Endothelial cell of umbilical vein (primary cell): ENCODE data around the gene MEF2A. TPM values are rescaled to one million over a fixed set of nuclear protein-coding genes. Genes with fewer than 3 reads are reported as not detected.

Experiments used
- BruUV-seq: library from RNA; stranded (reverse); fragments of 400-500 nt; replicated peaks from 2 replicates; lab custom pipeline; 2021; lab: Mats Ljungman, UMichigan
- CTCF ChIA-PET: fragments of 300-600, 350-600 bp; sonication (Branson Sonifier 250); formaldehyde crosslinking; loops from one replicate; lab custom pipeline; 2021; ENCODE audit warnings: antibody characterized with exemption, inconsistent platforms; lab: Charles Lee
- POLR2A ChIA-PET: fragments of 300-600, 350-600 bp; sonication (Branson Sonifier 250); formaldehyde crosslinking; loops from one replicate; lab custom pipeline; 2021; ENCODE audit warnings: antibody characterized with exemption, inconsistent platforms; lab: Charles Lee
- DNase-seq: peaks from one replicate; pipeline ENCODE4 v3.0.0-alpha.2; 2011; ENCODE audit warnings: low read depth, low spot score
- FAIRE-seq: peaks from 2 replicates; lab custom pipeline; 2011; peaks lifted over from hg19 to GRCh38; lab: Jason Lieb, UNC
- H2AFZ ChIP-seq: 2 replicates; pipeline ENCODE4 v1.6.0; 2012; ENCODE audit warnings: low read depth, low read length, control low read depth, inconsistent platforms
- H3K27ac ChIP-seq: 2 replicates; pipeline ENCODE4 v1.5.1; 2011; ENCODE audit warnings: low read depth, mild to moderate bottlenecking, control low read depth, low read length, moderate library complexity; ENCODE audit not compliant: insufficient read depth
- H3K27me3 ChIP-seq, 2 experiments: 2 replicates each; pipeline versions ENCODE4 v1.6.0 to v1.6.1; 2011; ENCODE audit warnings: low read length in 2 of 2, mixed read lengths in 1 of 2; ENCODE audit not compliant: control insufficient read depth in 2 of 2, insufficient read depth in 2 of 2
- H3K36me3 ChIP-seq, 2 experiments: 2 replicates in 1 of 2; 3 replicates in 1 of 2; pipeline ENCODE4 v1.5.1; 2011; ENCODE audit warnings: low read length in 2 of 2, mild to moderate bottlenecking in 1 of 2, moderate library complexity in 1 of 2; ENCODE audit not compliant: control insufficient read depth in 2 of 2, insufficient read depth in 2 of 2; ENCODE audit errors: extremely low read depth in 1 of 2
- H3K4me1 ChIP-seq: 3 replicates; pipeline ENCODE4 v1.5.1; 2011; ENCODE audit warnings: mild to moderate bottlenecking, low read length; ENCODE audit not compliant: control insufficient read depth, insufficient read depth; ENCODE audit errors: extremely low read depth
- H3K4me2 ChIP-seq: 2 replicates; pipeline ENCODE4 v1.6.1; 2011; ENCODE audit warnings: low read length, control low read depth, mixed read lengths; ENCODE audit not compliant: insufficient read depth
- H3K4me3 ChIP-seq, 3 experiments: fragments of 200-600 bp in 1 of 3; sonication (generic), shearing (Covaris generic) in 1 of 3; replicated peaks in 1 of 3; 2 replicates each; pipeline ENCODE4 v1.5.1; 2011 to 2016; ENCODE audit warnings: control low read depth in 3 of 3, low read length in 3 of 3, mild to moderate bottlenecking in 2 of 3, inconsistent platforms in 1 of 3, low read depth in 1 of 3, moderate library complexity in 1 of 3; ENCODE audit not compliant: insufficient read depth in 1 of 3
- H3K79me2 ChIP-seq: 2 replicates; pipeline ENCODE4 v1.6.0; 2012; ENCODE audit warnings: low read length, inconsistent platforms; ENCODE audit not compliant: control insufficient read depth, insufficient read depth
- H3K9ac ChIP-seq: replicated peaks from 2 replicates; pipeline ENCODE3; 2011; ENCODE audit warnings: low read length, control low read depth; ENCODE audit not compliant: insufficient read depth; ENCODE audit errors: extremely low read depth
- H3K9me1 ChIP-seq: replicated peaks from 3 replicates; pipeline ENCODE4 v1.6.0; 2011; ENCODE audit warnings: mild to moderate bottlenecking, low read length; ENCODE audit not compliant: control insufficient read depth, insufficient read depth; ENCODE audit errors: extremely low read depth
- H3K9me3 ChIP-seq: replicated peaks from 2 replicates; pipeline ENCODE4 v1.5.1; 2012; ENCODE audit warnings: low read length, inconsistent platforms; ENCODE audit not compliant: control insufficient read depth, insufficient read depth
- H4K20me1 ChIP-seq: replicated peaks from 2 replicates; pipeline ENCODE3; 2011; ENCODE audit warnings: mild to moderate bottlenecking, low read length; ENCODE audit not compliant: control insufficient read depth, insufficient read depth; ENCODE audit errors: extremely low read depth
- EZH2 ChIP-seq: IDR thresholded peaks from 2 replicates; pipeline ENCODE4 v1.6.1; 2012; ENCODE audit warnings: borderline replicate concordance, low read depth, mild to moderate bottlenecking, moderate library complexity, low read length, inconsistent platforms; ENCODE audit not compliant: severe bottlenecking
- FOS ChIP-seq: IDR thresholded peaks from 2 replicates; pipeline ENCODE4 v1.6.1; 2011; ENCODE audit warnings: mild to moderate bottlenecking, low read length, moderate library complexity, borderline replicate concordance; ENCODE audit not compliant: insufficient read depth
- MYC ChIP-seq: IDR thresholded peaks from one replicate; pipeline ENCODE4 v1.6.1; 2011; ENCODE audit warnings: mild to moderate bottlenecking, low read depth, low read length
- POLR2A ChIP-seq: IDR thresholded peaks from 2 replicates; pipeline ENCODE4 v1.6.1; 2012; ENCODE audit warnings: low read depth, mild to moderate bottlenecking, control low read depth, low read length
- dilution Hi-C: fragments of 300-500 bp; cut with MboI; formaldehyde crosslinking; loops from one replicate; pipeline ENCODE4 v1.15.0; 2019; ENCODE audit warnings: low sequenced_read_pairs; ENCODE audit not compliant: extremely low pct_ligation_motif_present
- intact Hi-C: fragments of 100-400 bp; cut with micrococcal nuclease; formaldehyde crosslinking; loops from one replicate; pipeline ENCODE4 v1.10.0; 2022
- polyA plus RNA-seq, 4 experiments: library from polyadenylated mRNA; depleted of rRNA in 3 of 4; stranded (reverse) in 3 of 4; unstranded in 1 of 4; fragments of >200 nt; gene quantifications; 2 replicates each; pipeline versions ENCODE4 v1.2.1 to v1.2.3, GENCODE V29; 2011 to 2012; ENCODE audit warnings: missing spikeins in 1 of 4
- total RNA-seq: library from RNA; stranded (reverse); gene quantifications from 2 replicates; pipeline ENCODE4 v1.2.3, GENCODE V29; 2021
- TF ChIP-seq, protein P1 (sequence below): IDR thresholded peaks from 2 replicates; pipeline ENCODE4 v1.6.1; 2011; ENCODE audit not compliant: insufficient read depth, insufficient read length
- TF ChIP-seq, protein P2 (sequence below), 2 donors: IDR thresholded peaks; 1 replicate in 1 of 2; 2 replicates in 1 of 2; pipeline ENCODE4 v1.5.1; 2011; ENCODE audit warnings: low read length in 2 of 2, mild to moderate bottlenecking in 2 of 2, moderate library complexity in 2 of 2, control low read depth in 1 of 2, inconsistent platforms in 1 of 2, low read depth in 1 of 2; ENCODE audit not compliant: insufficient read depth in 1 of 2; ENCODE audit errors: extremely low read depth in 1 of 2

The MEF2A gene
- total and polyA plus RNA-seq, 2 donors (not counting 3 experiments of a cell fraction or from before 2014, with no cell fraction given): 38.0 to 45.3 TPM

DNA sequence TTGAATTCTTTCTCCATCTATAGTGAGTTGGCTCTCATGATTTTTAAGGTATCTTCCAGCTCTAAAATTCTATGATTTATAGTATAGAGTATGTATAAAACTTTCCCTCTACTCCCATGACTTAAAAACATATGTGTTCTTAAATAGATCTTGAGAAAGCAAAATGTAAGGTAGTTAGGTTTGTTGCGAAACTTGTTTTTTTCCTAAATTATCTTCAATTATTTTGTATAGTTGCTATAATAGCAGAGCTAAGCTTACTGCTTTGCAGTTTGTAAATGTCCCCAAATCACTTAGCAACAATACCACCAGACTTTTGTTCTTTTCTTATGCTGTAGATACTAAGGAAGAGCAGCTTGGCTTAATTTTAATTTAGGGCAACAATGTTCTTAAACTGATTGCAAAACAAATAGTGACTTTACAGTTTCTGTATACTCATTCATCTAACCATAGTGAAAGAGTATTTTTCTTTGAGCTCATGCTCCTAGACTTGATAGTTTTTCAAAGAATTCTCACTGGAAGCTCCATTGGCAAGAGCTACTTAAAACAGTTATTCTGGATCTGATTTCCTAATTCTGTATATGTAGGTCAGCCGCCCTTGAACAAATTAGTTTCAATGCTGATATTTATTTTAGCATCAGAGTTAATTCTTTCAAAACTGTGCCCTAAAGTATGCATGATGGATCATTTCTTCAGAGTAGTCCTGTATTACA is 106.3 kb downstream of the MEF2A start:
- TF ChIP-seq FOS: no peak
- TF ChIP-seq MYC: no peak
- no peak for TF ChIP-seq POLR2A
- TF ChIP-seq, protein P1, sequence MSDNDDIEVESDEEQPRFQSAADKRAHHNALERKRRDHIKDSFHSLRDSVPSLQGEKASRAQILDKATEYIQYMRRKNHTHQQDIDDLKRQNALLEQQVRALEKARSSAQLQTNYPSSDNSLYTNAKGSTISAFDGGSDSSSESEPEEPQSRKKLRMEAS: no peak
- no peak for TF ChIP-seq EZH2
- TF ChIP-seq, protein P2, sequence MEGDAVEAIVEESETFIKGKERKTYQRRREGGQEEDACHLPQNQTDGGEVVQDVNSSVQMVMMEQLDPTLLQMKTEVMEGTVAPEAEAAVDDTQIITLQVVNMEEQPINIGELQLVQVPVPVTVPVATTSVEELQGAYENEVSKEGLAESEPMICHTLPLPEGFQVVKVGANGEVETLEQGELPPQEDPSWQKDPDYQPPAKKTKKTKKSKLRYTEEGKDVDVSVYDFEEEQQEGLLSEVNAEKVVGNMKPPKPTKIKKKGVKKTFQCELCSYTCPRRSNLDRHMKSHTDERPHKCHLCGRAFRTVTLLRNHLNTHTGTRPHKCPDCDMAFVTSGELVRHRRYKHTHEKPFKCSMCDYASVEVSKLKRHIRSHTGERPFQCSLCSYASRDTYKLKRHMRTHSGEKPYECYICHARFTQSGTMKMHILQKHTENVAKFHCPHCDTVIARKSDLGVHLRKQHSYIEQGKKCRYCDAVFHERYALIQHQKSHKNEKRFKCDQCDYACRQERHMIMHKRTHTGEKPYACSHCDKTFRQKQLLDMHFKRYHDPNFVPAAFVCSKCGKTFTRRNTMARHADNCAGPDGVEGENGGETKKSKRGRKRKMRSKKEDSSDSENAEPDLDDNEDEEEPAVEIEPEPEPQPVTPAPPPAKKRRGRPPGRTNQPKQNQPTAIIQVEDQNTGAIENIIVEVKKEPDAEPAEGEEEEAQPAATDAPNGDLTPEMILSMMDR (IDR thresholded peaks at IDR 0.05; ENCODE audit: extremely low read depth in 1 of 2, insufficient read depth in 1 of 2, low read depth in 1 of 2, low read length in 2 of 2): no peak
- no peaks in the 10 kb centered on the region for H3K79me2 ChIP-seq
- dilution Hi-C loops (no loop called here), intact Hi-C loops (no loop called here)
- no peak for DNase-seq
- peaks cover 1 to 6% of the 10 kb centered on the region in 2 experiments for H3K36me3 ChIP-seq
- no peaks in the 10 kb centered on the region for H3K9me3 ChIP-seq
- H3K27me3 ChIP-seq: no peaks in the 10 kb centered on the region
- H2AFZ ChIP-seq: no peak overlapping the region
- H3K27ac ChIP-seq: no peak overlapping the region
- H3K4me1 ChIP-seq: no peaks in the 10 kb centered on the region
- CTCF ChIA-PET: interaction anchor here (0.7 to 1.8 kb wide), 3 partner anchors 10 to 263 kb away, joined by 3 to 4 read pairs (median 3); no protein-coding TSS in a partner anchor
- H3K4me2 ChIP-seq: no peak overlapping the region
- H4K20me1 ChIP-seq: no peaks in the 10 kb centered on the region
- H3K9me1 ChIP-seq: no peaks in the 10 kb centered on the region
- H3K9ac ChIP-seq: no peak overlapping the region
- no peak overlapping the region for H3K4me3 ChIP-seq
- BruUV-seq: no TSS peak
- no peak for FAIRE-seq
- POLR2A ChIA-PET: interaction anchor here (1.2 kb wide), 1 partner anchor 10 kb away, joined by 3 read pairs; no protein-coding TSS in a partner anchor
